Right lobe of liver (tissue), 6 donors: ENCODE data around the gene DHRSX. TPM values are rescaled to one million over a fixed set of nuclear protein-coding genes. Genes with fewer than 3 reads are reported as not detected.

Experiments
- ATAC-seq, 4 donors: fragments of 200-7000 bp; cut with Tn5 transposase; one replicate each; pipeline ENCODE4 v1.9.1; 2020; ENCODE audit warnings: mild to moderate bottlenecking in 4 of 4, moderate library complexity in 4 of 4
- DNase-seq, 3 donors: peaks; one replicate each; pipeline ENCODE4 v3.0.0-alpha.2; 2020
- H3K27ac ChIP-seq, 3 donors: fragments of 200-600 bp; one replicate each; pipeline ENCODE4 v1.8.0; 2022
- H3K27me3 ChIP-seq, 2 donors: fragments of 200-600 bp; one replicate each; pipeline ENCODE4 v1.8.0; 2022
- H3K36me3 ChIP-seq, 4 donors: fragments of 200-600 bp; sonication (generic) in 1 of 4; one replicate each; pipeline versions ENCODE4 v1.5.1 to v1.8.0; 2017 to 2022; ENCODE audit warnings: control low read depth in 1 of 4
- H3K4me1 ChIP-seq, 4 donors: fragments of 200-600 bp; sonication (generic) in 1 of 4; one replicate each; pipeline versions ENCODE4 v1.5.1 to v1.8.0; 2017 to 2022; ENCODE audit warnings: control low read depth in 1 of 4
- H3K4me3 ChIP-seq, 3 donors: fragments of 200-600 bp; one replicate each; pipeline ENCODE4 v1.8.0; 2022
- H3K9me3 ChIP-seq, 4 donors: fragments of 200-600 bp; sonication (generic) in 1 of 4; one replicate each; pipeline versions ENCODE4 v1.5.1 to v1.8.0; 2017 to 2022; ENCODE audit warnings: control low read depth in 1 of 4
- POLR2A ChIP-seq: fragments of 450-650 bp; IDR thresholded peaks from one replicate; pipeline ENCODE4 v1.6.1; 2017; ENCODE audit warnings: antibody characterized with exemption, mild to moderate bottlenecking
- WGBS: methylation state at CpG from one replicate; pipeline ENCODE4 v1.1.6; 2018; ENCODE audit warnings: low coverage, low lambda C conversion rate; ENCODE audit not compliant: insufficient coverage; ENCODE audit errors: missing lambda C conversion rate; 5-methylcytosine and 5-hydroxymethylcytosine counted together
- intact Hi-C, 2 donors: fragments of 100-400 bp; cut with DNase I; formaldehyde crosslinking; loops; one replicate each; pipeline versions ENCODE4 v1.11.2 to v1.14.1; 2022
- total RNA-seq, 6 experiments: library from RNA; depleted of rRNA in 2 of 6; stranded (reverse); fragments of >200 nt in 2 of 6; fragmentation: NEBNext Ultra II Directional in 3 of 6; extraction: Animal tissue kit (Norgen Biotek cat#: 25700) in 3 of 6; gene quantifications; one replicate each; pipeline versions ENCODE4 v1.1.0 to v1.2.4, GENCODE V29; 2016 to 2023
- TF ChIP-seq, protein P1 (sequence below), 4 donors: fragments of 200-600 bp in 3 of 4; fragments of 450-650 bp in 1 of 4; IDR thresholded peaks; one replicate each; pipeline versions ENCODE4 v1.5.1 to v1.8.0; 2016 to 2022; ENCODE audit warnings: antibody characterized with exemption in 4 of 4, mild to moderate bottlenecking in 2 of 4
- donor health status: DM: no; HTN: yes; CAD: no.
- donor health status: DM: no; HTN: no; CAD: no.
- donor health status: DM: no; HTN: no; CAD: no.
- donor health status: DM: no; HTN: yes; CAD: no.
- donor health status: DM: no; HTN: yes; CAD: no.

Gene DHRSX
- total RNA-seq, 6 experiments from 2014 or later, result 15.6 to 34.5 (median 29.0) TPM

- TF ChIP-seq POLR2A, result no peak
- TF ChIP-seq, protein P1, sequence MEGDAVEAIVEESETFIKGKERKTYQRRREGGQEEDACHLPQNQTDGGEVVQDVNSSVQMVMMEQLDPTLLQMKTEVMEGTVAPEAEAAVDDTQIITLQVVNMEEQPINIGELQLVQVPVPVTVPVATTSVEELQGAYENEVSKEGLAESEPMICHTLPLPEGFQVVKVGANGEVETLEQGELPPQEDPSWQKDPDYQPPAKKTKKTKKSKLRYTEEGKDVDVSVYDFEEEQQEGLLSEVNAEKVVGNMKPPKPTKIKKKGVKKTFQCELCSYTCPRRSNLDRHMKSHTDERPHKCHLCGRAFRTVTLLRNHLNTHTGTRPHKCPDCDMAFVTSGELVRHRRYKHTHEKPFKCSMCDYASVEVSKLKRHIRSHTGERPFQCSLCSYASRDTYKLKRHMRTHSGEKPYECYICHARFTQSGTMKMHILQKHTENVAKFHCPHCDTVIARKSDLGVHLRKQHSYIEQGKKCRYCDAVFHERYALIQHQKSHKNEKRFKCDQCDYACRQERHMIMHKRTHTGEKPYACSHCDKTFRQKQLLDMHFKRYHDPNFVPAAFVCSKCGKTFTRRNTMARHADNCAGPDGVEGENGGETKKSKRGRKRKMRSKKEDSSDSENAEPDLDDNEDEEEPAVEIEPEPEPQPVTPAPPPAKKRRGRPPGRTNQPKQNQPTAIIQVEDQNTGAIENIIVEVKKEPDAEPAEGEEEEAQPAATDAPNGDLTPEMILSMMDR (IDR thresholded peaks at IDR 0.05), result no peak
- no peaks in the 10 kb centered on the region for H3K36me3 ChIP-seq
- intact Hi-C loops, result no loop called here
- ATAC-seq (no peak), DNase-seq (no peak)
- no peak overlapping the region for H3K27ac ChIP-seq
- H3K4me1 ChIP-seq, result no peaks in the 10 kb centered on the region
- H3K9me3 ChIP-seq, result no peaks in the 10 kb centered on the region
- WGBS, result 100% methylated on average over 3 of the region's 5 CpGs
- no peaks in the 10 kb centered on the region for H3K27me3 ChIP-seq
- H3K4me3 ChIP-seq, result no peak overlapping the region
Measured at GRCh38 chrX:2441466-2441865, 59.3 kb downstream of the DHRSX start.

DNA sequence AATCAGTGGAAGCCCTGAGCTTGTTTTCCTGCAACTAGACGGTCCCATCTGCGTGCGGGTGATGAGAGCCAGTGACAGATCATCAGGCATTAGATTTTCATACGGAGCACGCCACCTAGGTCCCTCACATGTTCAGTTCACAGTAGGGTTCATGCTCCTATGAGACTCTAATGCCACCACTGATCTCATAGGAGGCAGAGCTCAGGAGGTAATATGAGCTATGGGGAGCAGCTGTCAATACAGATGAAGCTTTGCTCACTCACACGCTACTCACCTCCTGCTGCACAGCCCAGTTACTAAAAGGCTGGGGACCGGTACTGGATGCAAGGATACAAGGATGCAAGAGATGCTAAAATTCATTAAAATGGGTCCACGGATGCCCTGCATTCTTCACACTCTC lies 61.2 kb downstream of the DHRSX start:
- Histone ChIP-seq H3K27me3 (no peaks in the 10 kb centered on the region), H3K9me3 (no peaks in the 10 kb centered on the region), H3K27ac (no peak overlapping the region), H3K4me3 (no peak overlapping the region), H3K4me1 (no peaks in the 10 kb centered on the region), H3K36me3 (no peaks in the 10 kb centered on the region)
- WGBS, result 97% methylated on average over 8 of the region's 8 CpGs
- ATAC-seq (no peak), DNase-seq (no peak)
- TF ChIP-seq POLR2A, result no peak
- TF ChIP-seq, protein P1 (IDR thresholded peaks at IDR 0.05), result no peak
- intact Hi-C loops, result no loop called here

DNA sequence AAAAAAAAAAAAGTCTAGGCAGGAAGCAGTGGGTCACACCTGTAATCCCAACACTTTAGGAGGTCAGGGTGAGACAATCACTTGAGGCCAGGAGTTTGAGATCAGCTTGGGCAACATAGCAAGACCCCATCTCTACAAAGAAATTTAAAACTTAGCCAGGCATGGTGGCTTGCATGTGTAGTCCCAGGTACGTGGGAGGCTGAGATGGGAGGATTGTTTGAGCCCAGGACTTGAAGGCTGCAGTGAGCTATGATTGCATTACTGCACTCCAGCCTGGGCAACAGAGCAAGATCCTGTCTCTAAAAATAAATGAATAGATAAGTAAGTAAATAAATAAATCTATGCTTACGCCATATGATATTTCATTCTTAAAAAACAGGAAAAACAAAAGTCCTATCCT lies 65.3 kb downstream of the DHRSX start:
- H3K9me3 ChIP-seq, result no peaks in the 10 kb centered on the region
- DNase-seq, result no peak
- H3K27me3 ChIP-seq, result no peaks in the 10 kb centered on the region
- H3K27ac ChIP-seq, result no peak overlapping the region
- peaks cover 0 to 5% (median 0%) of the 10 kb centered on the region in 4 donors for H3K36me3 ChIP-seq
- no peak for ATAC-seq
- no peaks in the 10 kb centered on the region for H3K4me1 ChIP-seq
- intact Hi-C loops, result no loop called here
- WGBS, result 95% methylated on average over 2 of the region's 2 CpGs
- TF ChIP-seq POLR2A, result no peak
- TF ChIP-seq, protein P1 (IDR thresholded peaks at IDR 0.05), result no peak
- H3K4me3 ChIP-seq, result no peak overlapping the region

GRCh38 chrX:2434270-2435163 lies 66.3 kb downstream of the DHRSX start:
- ATAC-seq (no peak), DNase-seq (no peak)
- Histone ChIP-seq H3K36me3 (peaks cover 0 to 5% (median 0%) of the 10 kb centered on the region in 4 donors), H3K9me3 (no peaks in the 10 kb centered on the region), H3K27ac (no peak overlapping the region), H3K27me3 (no peaks in the 10 kb centered on the region), H3K4me3 (no peak overlapping the region), H3K4me1 (no peaks in the 10 kb centered on the region)
- TF ChIP-seq, protein P1 (IDR thresholded peaks at IDR 0.05), result no peak
- TF ChIP-seq POLR2A, result no peak
- intact Hi-C loops, result no loop called here
- 83% methylated on average over 10 of the region's 12 CpGs for WGBS
